ENCODE results near the gene SHANK3. TPM values are rescaled to one million over a fixed set of nuclear protein-coding genes. Genes with fewer than 3 reads are reported as not detected.

SHANK3 gene
- total RNA-seq, 2 donors from 2014 or later = 0.07 TPM; not detected in 1

- Mint-ChIP-seq H3K27ac (no peak overlapping the region), H3K4me3 (no peak overlapping the region), H3K36me3 (ENCODE audit: low read depth) (no peaks in the 10 kb centered on the region), H3K4me1 (peaks cover 6% of the 10 kb centered on the region), H3K27me3 (peaks cover 30% of the 10 kb centered on the region)
- H3K9me3 ChIP-seq (ENCODE audit: control insufficient read depth, low read length, poor library complexity, severe bottlenecking) = no peaks in the 10 kb centered on the region
- ATAC-seq (no peak), DNase-seq (no peak)
These were observed 39.9 kb downstream of the SHANK3 start for GRCh38 chr22:50712341-50713007.

GRCh38 chr22:50713008-50713385 is 40.4 kb downstream of the SHANK3 start:
- Mint-ChIP-seq H3K4me1 (peaks cover 6% of the 10 kb centered on the region), H3K36me3 (ENCODE audit: low read depth) (no peaks in the 10 kb centered on the region), H3K27me3 (peaks cover 33% of the 10 kb centered on the region), H3K4me3 (no peak overlapping the region), H3K27ac (peak overlapping the region; percentile 21)
- no peaks in the 10 kb centered on the region for H3K9me3 ChIP-seq (ENCODE audit: control insufficient read depth, low read length, poor library complexity, severe bottlenecking)
- ATAC-seq (no peak), DNase-seq (no peak)

DNA sequence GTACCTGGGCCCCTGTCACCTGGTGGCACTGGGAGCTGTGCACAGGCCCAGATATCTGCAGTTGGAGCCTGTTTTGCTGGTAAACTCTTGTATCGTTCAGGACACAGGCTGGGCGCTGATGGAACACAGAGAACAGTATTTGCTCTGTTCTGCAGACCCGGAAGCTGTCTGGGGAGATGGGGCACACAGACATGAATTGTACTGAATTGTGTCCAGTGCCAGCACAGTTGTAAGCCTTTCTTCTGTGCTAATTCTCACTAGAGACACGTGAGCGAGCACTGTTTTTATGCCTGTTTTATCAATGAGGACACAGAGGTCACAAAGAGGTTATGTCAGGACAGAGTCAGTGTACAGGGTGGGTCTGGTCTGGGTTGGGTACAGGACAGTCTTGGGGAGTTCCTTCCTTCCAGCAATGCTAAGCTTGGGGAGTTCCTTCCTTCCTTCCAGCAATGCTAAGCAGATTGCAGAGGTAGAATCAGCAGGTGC is 41.0 kb downstream of the SHANK3 start:
- DNase-seq (no peak), ATAC-seq (no peak)
- Mint-ChIP-seq H3K4me3 (no peak overlapping the region), H3K4me1 (peaks cover 6% of the 10 kb centered on the region), H3K27ac (peak overlapping the region; percentile 21), H3K27me3 (peaks cover 36% of the 10 kb centered on the region), H3K36me3 (ENCODE audit: low read depth) (no peaks in the 10 kb centered on the region)
- no peaks in the 10 kb centered on the region for H3K9me3 ChIP-seq (ENCODE audit: control insufficient read depth, low read length, poor library complexity, severe bottlenecking)

- Mint-ChIP-seq H3K27me3 (peaks cover 31% of the 10 kb centered on the region), H3K36me3 (ENCODE audit: low read depth) (no peaks in the 10 kb centered on the region), H3K4me1 (peaks cover 6% of the 10 kb centered on the region), H3K27ac (no peak overlapping the region), H3K4me3 (no peak overlapping the region)
- ATAC-seq (no peak), DNase-seq (no peak)
- no peaks in the 10 kb centered on the region for H3K9me3 ChIP-seq (ENCODE audit: control insufficient read depth, low read length, poor library complexity, severe bottlenecking)
These were observed 41.5 kb downstream of the SHANK3 start for GRCh38 chr22:50714150-50714549.

DNA sequence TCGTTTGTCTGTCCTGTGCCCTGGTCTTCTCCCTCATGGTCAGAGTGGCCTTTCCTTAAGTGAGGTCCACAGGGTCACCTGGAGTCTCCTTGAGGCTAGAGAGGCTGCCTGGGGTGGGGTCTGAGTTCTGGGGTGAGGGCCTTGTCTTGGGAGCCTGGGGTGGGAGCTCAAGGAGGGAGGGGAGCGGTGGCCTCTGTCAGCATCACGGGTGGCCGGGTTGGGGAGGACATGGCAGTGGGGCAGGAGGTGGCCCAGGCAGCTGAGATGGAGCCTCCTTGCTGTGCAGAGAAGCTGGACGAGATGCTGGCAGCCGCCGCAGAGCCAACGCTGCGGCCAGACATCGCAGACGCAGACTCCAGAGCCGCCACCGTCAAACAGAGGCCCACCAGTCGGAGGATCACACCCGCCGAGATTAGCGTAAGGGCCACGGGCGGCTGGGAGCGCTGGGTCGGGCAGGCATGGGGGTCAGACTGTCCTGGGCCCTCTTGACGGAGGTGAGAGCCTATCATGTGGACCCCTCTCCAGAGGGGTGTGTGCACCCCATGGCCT is 42.1 kb downstream of the SHANK3 start:
- H3K9me3 ChIP-seq (ENCODE audit: control insufficient read depth, low read length, poor library complexity, severe bottlenecking) = no peaks in the 10 kb centered on the region
- Mint-ChIP-seq H3K4me3 (no peak overlapping the region), H3K27ac (no peak overlapping the region), H3K4me1 (peaks cover 6% of the 10 kb centered on the region), H3K36me3 (ENCODE audit: low read depth) (no peaks in the 10 kb centered on the region), H3K27me3 (peaks cover 31% of the 10 kb centered on the region)
- ATAC-seq = no peak
- no peak for DNase-seq

- no peak overlapping the region for H3K4me3 Mint-ChIP-seq
- peaks cover 6% of the 10 kb centered on the region for H3K4me1 Mint-ChIP-seq
- ATAC-seq (no peak), DNase-seq (no peak)
- no peaks in the 10 kb centered on the region for H3K9me3 ChIP-seq (ENCODE audit: control insufficient read depth, low read length, poor library complexity, severe bottlenecking)
- peaks cover 31% of the 10 kb centered on the region for H3K27me3 Mint-ChIP-seq
- H3K36me3 Mint-ChIP-seq (ENCODE audit: low read depth) = no peaks in the 10 kb centered on the region
- H3K27ac Mint-ChIP-seq = no peak overlapping the region
These were observed 42.6 kb downstream of the SHANK3 start for GRCh38 chr22:50715250-50715649.

DNA sequence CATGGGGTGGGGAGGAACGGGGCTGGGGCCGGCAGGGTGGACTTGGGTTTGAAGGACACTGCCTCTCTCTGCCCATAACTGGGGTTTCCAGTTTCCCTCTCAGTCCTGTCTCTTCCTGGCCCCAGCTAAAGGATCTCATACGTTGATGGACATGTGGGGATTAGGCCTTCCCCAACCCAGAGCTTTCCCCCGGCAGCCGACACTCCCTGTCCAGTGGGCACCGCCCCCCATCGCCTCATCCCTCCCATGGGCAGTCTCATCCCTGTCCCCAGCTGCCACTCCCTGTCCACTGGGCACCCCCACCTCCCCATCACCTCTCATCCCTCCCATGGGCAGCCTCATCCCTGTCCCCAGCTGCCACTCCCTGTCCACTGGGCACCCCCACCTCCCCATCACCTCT is 43.2 kb downstream of the SHANK3 start:
- peaks cover 6% of the 10 kb centered on the region for H3K4me1 Mint-ChIP-seq
- H3K36me3 Mint-ChIP-seq (ENCODE audit: low read depth) = no peaks in the 10 kb centered on the region
- no peak for ATAC-seq
- H3K9me3 ChIP-seq (ENCODE audit: control insufficient read depth, low read length, poor library complexity, severe bottlenecking) = no peaks in the 10 kb centered on the region
- H3K27ac Mint-ChIP-seq = no peak overlapping the region
- H3K4me3 Mint-ChIP-seq = no peak overlapping the region
- no peak for DNase-seq
- peaks cover 30% of the 10 kb centered on the region for H3K27me3 Mint-ChIP-seq

- ATAC-seq = no peak
- no peaks in the 10 kb centered on the region for H3K9me3 ChIP-seq (ENCODE audit: control insufficient read depth, low read length, poor library complexity, severe bottlenecking)
- H3K27ac Mint-ChIP-seq = no peak overlapping the region
- no peaks in the 10 kb centered on the region for H3K36me3 Mint-ChIP-seq (ENCODE audit: low read depth)
- DNase-seq = no peak
- peaks cover 27% of the 10 kb centered on the region for H3K27me3 Mint-ChIP-seq
- no peak overlapping the region for H3K4me3 Mint-ChIP-seq
- H3K4me1 Mint-ChIP-seq = peaks cover 6% of the 10 kb centered on the region
These were observed 43.8 kb downstream of the SHANK3 start for GRCh38 chr22:50716290-50717024.

DNA sequence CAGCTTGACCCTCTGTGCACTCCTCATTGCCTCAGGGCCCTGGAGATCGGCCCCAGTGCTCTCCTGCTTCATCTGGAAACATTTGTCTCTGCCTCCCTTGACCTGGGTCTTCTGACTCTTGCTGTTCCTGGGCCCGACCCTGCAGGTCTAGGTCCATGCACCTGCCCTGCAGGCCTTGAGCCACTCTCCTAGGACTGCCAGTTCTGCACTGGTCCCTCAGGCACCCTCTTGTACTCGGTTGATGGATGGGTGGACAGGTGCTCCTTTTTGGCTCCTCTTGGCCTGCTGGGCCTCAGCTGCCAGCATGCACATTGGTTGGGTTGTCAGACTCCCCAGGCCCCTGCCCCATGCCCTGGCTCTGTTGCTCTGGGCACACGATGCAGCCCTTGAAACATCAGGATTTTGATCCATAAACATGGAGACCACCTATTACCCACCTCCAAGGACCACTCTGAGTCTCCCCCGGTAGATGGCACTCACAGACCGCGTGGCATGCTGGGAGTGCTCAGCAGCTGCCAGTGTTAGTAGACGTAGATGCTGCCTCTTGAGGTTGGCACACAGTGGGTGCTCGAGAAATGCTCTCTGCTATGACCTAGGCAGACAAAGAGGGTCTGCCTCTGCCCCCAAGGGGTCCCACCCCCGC is 45.2 kb downstream of the SHANK3 start:
- Mint-ChIP-seq H3K4me3 (no peak overlapping the region), H3K27ac (no peak overlapping the region), H3K4me1 (peaks cover 6% of the 10 kb centered on the region), H3K27me3 (peaks cover 27% of the 10 kb centered on the region), H3K36me3 (ENCODE audit: low read depth) (no peaks in the 10 kb centered on the region)
- no peak for ATAC-seq
- no peaks in the 10 kb centered on the region for H3K9me3 ChIP-seq (ENCODE audit: control insufficient read depth, low read length, poor library complexity, severe bottlenecking)
- no peak for DNase-seq

DNA sequence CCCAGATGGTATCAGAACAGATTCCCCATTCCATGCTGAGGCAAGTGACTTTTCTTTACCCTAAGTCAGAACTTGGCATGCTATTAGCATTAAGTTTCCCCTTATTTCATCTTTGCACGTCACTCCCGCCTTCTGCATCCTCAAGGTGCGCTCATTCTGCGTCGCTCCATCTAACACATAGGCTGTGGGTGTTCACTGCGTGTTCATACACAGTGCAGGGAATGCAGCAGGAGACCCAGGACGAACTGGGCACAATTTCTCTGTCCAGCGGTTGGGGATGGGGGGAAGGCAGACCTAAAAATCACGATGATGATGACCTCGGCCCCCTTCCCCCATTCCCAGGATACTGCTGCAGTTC is 45.7 kb downstream of the SHANK3 start:
- Mint-ChIP-seq H3K27me3 (peaks cover 26% of the 10 kb centered on the region), H3K4me1 (peaks cover 6% of the 10 kb centered on the region), H3K27ac (no peak overlapping the region), H3K36me3 (ENCODE audit: low read depth) (no peaks in the 10 kb centered on the region), H3K4me3 (no peak overlapping the region)
- DNase-seq (no peak), ATAC-seq (no peak)
- no peaks in the 10 kb centered on the region for H3K9me3 ChIP-seq (ENCODE audit: control insufficient read depth, low read length, poor library complexity, severe bottlenecking)

DNA sequence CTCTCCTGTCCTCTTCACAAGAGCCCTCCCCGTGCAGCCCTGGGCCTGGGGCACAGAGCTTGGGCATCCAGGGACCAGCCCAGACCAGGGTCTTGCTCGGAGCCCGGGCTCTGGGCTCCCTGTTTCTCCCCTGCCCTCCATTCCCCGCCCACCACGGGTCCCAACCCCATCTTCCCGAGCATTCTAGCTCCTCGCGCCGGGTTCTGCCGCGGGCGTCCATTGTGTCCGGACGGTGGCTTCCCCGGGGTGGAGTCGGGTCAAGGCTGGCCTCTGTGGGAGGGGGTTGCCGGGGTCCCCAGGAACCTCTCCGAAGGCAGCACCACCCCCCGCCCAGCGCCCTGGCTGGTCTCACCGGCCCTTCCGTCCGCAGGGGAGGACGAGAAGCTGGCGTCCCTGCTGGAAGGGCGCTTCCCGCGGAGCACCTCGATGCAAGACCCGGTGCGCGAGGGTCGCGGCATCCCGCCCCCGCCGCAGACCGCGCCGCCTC is 47.2 kb downstream of the SHANK3 start:
- no peak for DNase-seq
- Mint-ChIP-seq H3K27ac (no peak overlapping the region), H3K4me1 (peaks cover 8% of the 10 kb centered on the region), H3K36me3 (ENCODE audit: low read depth) (no peaks in the 10 kb centered on the region), H3K27me3 (peaks cover 23% of the 10 kb centered on the region), H3K4me3 (no peak overlapping the region)
- H3K9me3 ChIP-seq (ENCODE audit: control insufficient read depth, low read length, poor library complexity, severe bottlenecking) = no peaks in the 10 kb centered on the region
- no peak for ATAC-seq

DNA sequence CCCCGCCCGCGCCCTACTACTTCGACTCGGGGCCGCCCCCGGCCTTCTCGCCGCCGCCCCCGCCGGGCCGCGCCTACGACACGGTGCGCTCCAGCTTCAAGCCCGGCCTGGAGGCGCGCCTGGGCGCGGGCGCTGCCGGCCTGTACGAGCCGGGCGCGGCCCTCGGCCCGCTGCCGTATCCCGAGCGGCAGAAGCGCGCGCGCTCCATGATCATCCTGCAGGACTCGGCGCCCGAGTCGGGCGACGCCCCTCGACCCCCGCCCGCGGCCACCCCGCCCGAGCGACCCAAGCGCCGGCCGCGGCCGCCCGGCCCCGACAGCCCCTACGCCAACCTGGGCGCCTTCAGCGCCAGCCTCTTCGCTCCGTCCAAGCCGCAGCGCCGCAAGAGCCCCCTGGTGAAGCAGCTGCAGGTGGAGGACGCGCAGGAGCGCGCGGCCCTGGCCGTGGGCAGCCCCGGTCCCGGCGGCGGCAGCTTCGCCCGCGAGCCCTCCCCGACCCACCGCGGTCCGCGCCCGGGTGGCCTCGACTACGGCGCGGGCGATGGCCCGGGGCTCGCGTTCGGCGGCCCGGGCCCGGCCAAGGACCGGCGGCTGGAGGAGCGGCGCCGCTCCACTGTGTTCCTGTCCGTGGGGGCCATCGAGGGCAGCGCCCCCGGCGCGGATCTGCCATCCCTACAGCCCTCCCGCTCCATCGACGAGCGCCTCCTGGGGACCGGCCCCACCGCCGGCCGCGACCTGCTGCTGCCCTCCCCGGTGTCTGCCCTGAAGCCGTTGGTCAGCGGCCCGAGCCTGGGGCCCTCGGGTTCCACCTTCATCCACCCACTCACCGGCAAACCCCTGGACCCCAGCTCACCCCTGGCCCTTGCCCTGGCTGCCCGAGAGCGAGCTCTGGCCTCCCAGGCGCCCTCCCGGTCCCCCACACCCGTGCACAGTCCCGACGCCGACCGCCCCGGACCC is 48.0 kb downstream of the SHANK3 start:
- Mint-ChIP-seq H3K4me3 (no peak overlapping the region), H3K36me3 (ENCODE audit: low read depth) (no peaks in the 10 kb centered on the region), H3K4me1 (peaks cover 8% of the 10 kb centered on the region), H3K27me3 (peaks cover 23% of the 10 kb centered on the region), H3K27ac (no peak overlapping the region)
- no peaks in the 10 kb centered on the region for H3K9me3 ChIP-seq (ENCODE audit: control insufficient read depth, low read length, poor library complexity, severe bottlenecking)
- ATAC-seq = no peak
- no peak for DNase-seq
